Fibroblast of lung (primary cell): ENCODE data around the gene C21orf58. TPM values are rescaled to one million over a fixed set of nuclear protein-coding genes. Genes with fewer than 3 reads are reported as not detected.

Source experiments
- DNase-seq, 2 donors: peaks; one replicate each; pipeline versions ENCODE4 v3.0.0 to v3.0.0-alpha.2; 2010; ENCODE audit warnings: low read depth in 2 of 2
- H2AFZ ChIP-seq: 2 replicates; pipeline ENCODE4 v1.5.1; 2012; ENCODE audit warnings: low read length, control low read depth, inconsistent platforms
- H3K27ac ChIP-seq: 2 replicates; pipeline ENCODE4 v1.5.1; 2011; ENCODE audit warnings: low read length, control low read depth; ENCODE audit not compliant: insufficient read depth
- H3K27me3 ChIP-seq: 2 replicates; pipeline ENCODE4 v1.5.1; 2011; ENCODE audit warnings: mild to moderate bottlenecking, low read length; ENCODE audit not compliant: control insufficient read depth, insufficient read depth
- H3K36me3 ChIP-seq: 2 replicates; pipeline ENCODE4 v1.5.1; 2011; ENCODE audit warnings: low read length; ENCODE audit not compliant: control insufficient read depth, insufficient read depth
- H3K4me1 ChIP-seq: 2 replicates; pipeline ENCODE4 v1.5.1; 2011; ENCODE audit warnings: low read length; ENCODE audit not compliant: control insufficient read depth, insufficient read depth; ENCODE audit errors: extremely low read depth
- H3K4me2 ChIP-seq: 2 replicates; pipeline ENCODE4 v1.5.1; 2011; ENCODE audit warnings: low read length, control low read depth; ENCODE audit not compliant: insufficient read depth; ENCODE audit errors: extremely low read depth
- H3K4me3 ChIP-seq, 4 experiments: fragments of 200-600 bp in 1 of 4; sonication (generic) in 1 of 4; replicated peaks in 1 of 4; 2 replicates each; pipeline ENCODE4 v1.5.1; 2011 to 2016; ENCODE audit warnings: low read length in 4 of 4, low read depth in 3 of 4, mild to moderate bottlenecking in 3 of 4, control low read depth in 2 of 4, inconsistent platforms in 1 of 4, mixed read lengths in 1 of 4; ENCODE audit not compliant: insufficient read depth in 1 of 4; ENCODE audit errors: control extremely low read depth in 1 of 4
- H3K79me2 ChIP-seq: 2 replicates; pipeline ENCODE4 v1.5.1; 2012; ENCODE audit warnings: mild to moderate bottlenecking, low read length, inconsistent platforms; ENCODE audit not compliant: control insufficient read depth, insufficient read depth
- H3K9ac ChIP-seq: 2 replicates; pipeline ENCODE4 v1.5.1; 2011; ENCODE audit warnings: mild to moderate bottlenecking, low read length, control low read depth; ENCODE audit not compliant: insufficient read depth
- H3K9me3 ChIP-seq: 2 replicates; pipeline ENCODE4 v1.5.1; 2012; ENCODE audit warnings: low read depth, low read length; ENCODE audit not compliant: control insufficient read depth, insufficient read depth
- H4K20me1 ChIP-seq: 2 replicates; pipeline ENCODE4 v1.5.1; 2011; ENCODE audit warnings: low read length; ENCODE audit not compliant: control insufficient read depth, insufficient read depth; ENCODE audit errors: extremely low read depth
- EZH2 ChIP-seq: IDR thresholded peaks from 2 replicates; pipeline ENCODE4 v1.5.1; 2012; ENCODE audit warnings: low read length, control low read depth, mild to moderate bottlenecking; ENCODE audit errors: missing control alignments
- polyA plus RNA-seq, 2 donors: library from polyadenylated mRNA; depleted of rRNA in 1 of 2; stranded (reverse) in 1 of 2; unstranded in 1 of 2; fragments of >200 nt; gene quantifications; 2 replicates each; pipeline ENCODE4 v1.2.1, GENCODE V29; 2011 to 2012; ENCODE audit warnings: missing spikeins in 1 of 2
- total RNA-seq: library from RNA; depleted of rRNA; stranded (reverse); fragments of >200 nt; gene quantifications from 2 replicates; pipeline ENCODE4 v1.2.1, GENCODE V29; 2014
- TF ChIP-seq, protein P1 (sequence below), 2 donors: IDR thresholded peaks in 1 of 2; conservative IDR thresholded peaks in 1 of 2; 1 replicate in 1 of 2; 2 replicates in 1 of 2; pipeline ENCODE4 v1.5.1; 2011 to 2012; ENCODE audit warnings: low read length in 2 of 2, control low read depth in 1 of 2, inconsistent platforms in 1 of 2, low read depth in 1 of 2, mild to moderate bottlenecking in 1 of 2

The C21orf58 gene
- total and polyA plus RNA-seq, 2 donors (not counting 1 experiment from before 2014, with no cell fraction given): 1.4 to 2.5 TPM

DNA sequence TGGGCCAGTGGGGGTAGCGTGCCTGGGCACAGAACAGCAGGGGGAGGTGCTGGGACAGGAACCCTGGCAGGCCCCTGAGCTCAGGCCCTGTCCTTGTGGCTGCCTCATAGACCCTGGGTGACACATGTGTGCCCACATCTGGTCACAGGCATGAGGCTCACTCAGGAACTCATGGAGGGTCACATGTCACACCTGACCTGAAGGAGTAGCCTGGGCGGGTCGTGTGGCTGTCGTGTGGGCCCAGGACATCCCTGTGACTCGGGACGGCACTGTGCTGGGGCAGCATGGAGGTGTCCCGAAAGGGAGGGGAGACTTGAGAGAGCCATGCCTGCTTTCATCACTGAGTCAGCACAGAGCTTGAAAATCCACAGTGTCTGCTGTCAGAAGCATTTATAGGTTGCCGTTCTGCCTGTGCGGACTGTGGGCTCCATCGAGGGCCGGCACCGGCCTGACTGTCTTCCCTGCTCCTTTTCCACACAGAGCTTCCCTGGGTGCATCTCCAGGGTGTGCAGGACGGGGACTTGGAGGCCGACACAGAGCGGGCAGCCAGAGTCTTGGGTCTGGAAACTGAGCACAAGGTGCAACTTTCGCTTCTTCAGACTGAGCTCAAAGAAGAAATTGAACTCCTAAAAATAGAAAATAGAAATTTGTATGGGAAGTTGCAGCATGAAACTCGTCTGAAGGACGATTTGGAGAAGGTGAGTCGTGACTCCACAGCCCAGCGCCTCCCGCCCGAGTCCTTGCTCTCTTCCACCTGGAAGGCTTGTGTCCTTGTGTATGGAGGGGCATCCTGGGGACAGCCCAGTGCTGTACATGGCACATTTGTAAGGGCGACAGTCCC is 33.0 kb upstream of the C21orf58 start:
- Histone ChIP-seq H3K9ac (no peak overlapping the region), H3K4me3 (no peak overlapping the region), H3K27ac (no peak overlapping the region), H3K27me3 (no peaks in the 10 kb centered on the region), H3K36me3 (peaks cover 23% of the 10 kb centered on the region), H3K4me1 (no peaks in the 10 kb centered on the region), H4K20me1 (no peaks in the 10 kb centered on the region), H2AFZ (no peak overlapping the region), H3K4me2 (no peak overlapping the region), H3K79me2 (no peaks in the 10 kb centered on the region), H3K9me3 (no peaks in the 10 kb centered on the region)
- TF ChIP-seq EZH2: no peak
- TF ChIP-seq, protein P1, sequence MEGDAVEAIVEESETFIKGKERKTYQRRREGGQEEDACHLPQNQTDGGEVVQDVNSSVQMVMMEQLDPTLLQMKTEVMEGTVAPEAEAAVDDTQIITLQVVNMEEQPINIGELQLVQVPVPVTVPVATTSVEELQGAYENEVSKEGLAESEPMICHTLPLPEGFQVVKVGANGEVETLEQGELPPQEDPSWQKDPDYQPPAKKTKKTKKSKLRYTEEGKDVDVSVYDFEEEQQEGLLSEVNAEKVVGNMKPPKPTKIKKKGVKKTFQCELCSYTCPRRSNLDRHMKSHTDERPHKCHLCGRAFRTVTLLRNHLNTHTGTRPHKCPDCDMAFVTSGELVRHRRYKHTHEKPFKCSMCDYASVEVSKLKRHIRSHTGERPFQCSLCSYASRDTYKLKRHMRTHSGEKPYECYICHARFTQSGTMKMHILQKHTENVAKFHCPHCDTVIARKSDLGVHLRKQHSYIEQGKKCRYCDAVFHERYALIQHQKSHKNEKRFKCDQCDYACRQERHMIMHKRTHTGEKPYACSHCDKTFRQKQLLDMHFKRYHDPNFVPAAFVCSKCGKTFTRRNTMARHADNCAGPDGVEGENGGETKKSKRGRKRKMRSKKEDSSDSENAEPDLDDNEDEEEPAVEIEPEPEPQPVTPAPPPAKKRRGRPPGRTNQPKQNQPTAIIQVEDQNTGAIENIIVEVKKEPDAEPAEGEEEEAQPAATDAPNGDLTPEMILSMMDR (conservative IDR thresholded peaks at IDR 0.05 in 1 of 2, IDR thresholded peaks at IDR 0.05 in 1 of 2; ENCODE audit: low read depth in 1 of 2, low read length in 2 of 2): no peak
- no peak for DNase-seq

DNA sequence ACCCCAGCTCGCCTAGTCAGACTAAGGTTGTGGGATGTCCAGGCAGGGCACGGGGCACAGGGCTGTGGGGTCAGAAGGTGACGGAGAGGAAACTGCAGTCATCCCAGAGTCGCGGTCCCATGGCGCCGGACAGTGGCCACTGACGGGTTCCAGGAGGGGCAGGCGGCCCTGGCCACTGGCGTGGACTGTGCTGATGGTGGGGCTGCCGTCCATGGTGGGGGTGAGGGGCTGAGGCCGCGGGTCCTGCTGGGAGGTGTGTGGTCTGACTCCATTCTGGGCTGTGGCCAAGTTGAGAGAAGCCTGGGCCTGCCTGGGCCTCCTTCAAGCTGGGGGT is 32.3 kb upstream of the C21orf58 start:
- Histone ChIP-seq H3K36me3 (peaks cover 25% of the 10 kb centered on the region), H3K4me2 (no peak overlapping the region), H3K4me1 (no peaks in the 10 kb centered on the region), H2AFZ (no peak overlapping the region), H3K9me3 (no peaks in the 10 kb centered on the region), H3K4me3 (no peak overlapping the region), H3K79me2 (no peaks in the 10 kb centered on the region), H4K20me1 (no peaks in the 10 kb centered on the region), H3K27ac (no peak overlapping the region), H3K9ac (no peak overlapping the region), H3K27me3 (no peaks in the 10 kb centered on the region)
- no peak for DNase-seq
- no peak for TF ChIP-seq EZH2
- TF ChIP-seq, protein P1 (conservative IDR thresholded peaks at IDR 0.05 in 1 of 2, IDR thresholded peaks at IDR 0.05 in 1 of 2; ENCODE audit: low read depth in 1 of 2, low read length in 2 of 2): no peak

DNA sequence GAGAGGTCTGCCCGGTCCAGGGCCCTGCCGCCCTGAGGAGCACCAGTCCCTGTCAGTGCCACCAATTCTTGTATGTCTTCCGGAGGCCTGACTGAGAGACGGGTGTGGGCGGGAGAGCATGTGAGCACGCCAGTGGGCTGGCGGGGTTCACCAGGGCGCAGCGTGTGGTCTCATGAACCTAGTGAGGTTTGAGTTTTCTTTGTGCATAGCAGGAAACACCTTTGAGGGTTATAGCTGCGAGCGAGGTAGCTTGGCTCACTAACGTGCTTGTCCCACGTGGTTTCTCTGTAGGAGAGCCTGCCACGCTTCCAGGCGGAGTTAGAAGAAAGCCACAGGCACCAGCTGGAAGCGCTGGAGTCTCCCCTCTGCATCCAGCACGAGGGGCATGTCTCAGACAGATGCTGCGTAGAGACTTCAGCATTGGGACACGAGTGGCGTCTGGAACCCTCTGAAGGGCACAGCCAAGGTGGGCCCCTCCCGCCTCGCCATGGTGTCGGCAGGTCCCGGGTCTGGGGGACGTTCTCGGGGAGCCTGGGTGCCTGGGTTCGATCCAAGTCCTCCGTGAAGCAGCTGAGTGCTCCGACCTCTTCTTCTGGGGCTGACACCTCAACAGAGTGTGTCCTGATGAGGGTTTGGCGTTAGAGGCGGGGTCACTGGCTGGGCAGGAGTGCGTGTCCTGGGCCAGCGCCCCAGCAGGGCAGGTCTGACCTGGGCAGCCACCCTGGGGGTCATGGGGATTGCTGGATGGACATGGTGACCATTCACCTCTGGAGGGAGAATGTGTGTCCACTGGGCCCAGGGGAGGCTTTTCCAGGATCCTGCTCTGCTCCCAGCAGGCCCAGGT is 31.7 kb upstream of the C21orf58 start:
- H3K36me3 ChIP-seq: peaks cover 25% of the 10 kb centered on the region
- no peak for TF ChIP-seq EZH2
- TF ChIP-seq, protein P1 (conservative IDR thresholded peaks at IDR 0.05 in 1 of 2, IDR thresholded peaks at IDR 0.05 in 1 of 2; ENCODE audit: low read depth in 1 of 2, low read length in 2 of 2): no peak
- no peaks in the 10 kb centered on the region for H3K79me2 ChIP-seq
- no peak overlapping the region for H2AFZ ChIP-seq
- H3K4me1 ChIP-seq: no peaks in the 10 kb centered on the region
- no peaks in the 10 kb centered on the region for H4K20me1 ChIP-seq
- no peak overlapping the region for H3K4me2 ChIP-seq
- no peak for DNase-seq
- no peak overlapping the region for H3K4me3 ChIP-seq
- no peaks in the 10 kb centered on the region for H3K9me3 ChIP-seq
- no peak overlapping the region for H3K27ac ChIP-seq
- H3K9ac ChIP-seq: no peak overlapping the region
- no peaks in the 10 kb centered on the region for H3K27me3 ChIP-seq
